ENCODE results near the gene TARS2. TPM values are rescaled to one million over a fixed set of nuclear protein-coding genes. Genes with fewer than 3 reads are reported as not detected.

The TARS2 gene
- total and polyA plus RNA-seq, 10 of the 15 experiments (the other 5 are each of a cell fraction or from before 2014, with no cell fraction given), result 11.0 to 51.8 (median 45.2) TPM

DNA sequence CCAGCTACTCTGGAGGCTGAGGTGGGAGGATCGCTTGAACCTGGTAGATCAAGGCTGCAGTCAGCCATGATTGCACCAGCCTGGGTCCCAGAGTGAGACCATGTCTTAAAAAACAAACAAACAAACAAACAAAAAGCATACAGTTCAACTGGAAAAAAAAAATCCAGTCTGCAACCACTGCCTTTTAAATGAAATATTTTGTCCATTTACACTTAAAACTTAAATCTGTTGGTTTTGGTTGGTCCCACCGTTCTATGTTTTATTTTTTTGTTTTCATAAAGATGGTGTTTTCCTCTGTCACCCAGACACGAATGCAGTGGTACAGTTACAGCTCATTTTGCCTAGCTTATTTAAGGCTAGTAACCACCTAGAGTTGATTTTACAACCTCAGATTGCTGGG lies 38.1 kb downstream of the TARS2 start (continued):
- TF ChIP-seq, protein P1, sequence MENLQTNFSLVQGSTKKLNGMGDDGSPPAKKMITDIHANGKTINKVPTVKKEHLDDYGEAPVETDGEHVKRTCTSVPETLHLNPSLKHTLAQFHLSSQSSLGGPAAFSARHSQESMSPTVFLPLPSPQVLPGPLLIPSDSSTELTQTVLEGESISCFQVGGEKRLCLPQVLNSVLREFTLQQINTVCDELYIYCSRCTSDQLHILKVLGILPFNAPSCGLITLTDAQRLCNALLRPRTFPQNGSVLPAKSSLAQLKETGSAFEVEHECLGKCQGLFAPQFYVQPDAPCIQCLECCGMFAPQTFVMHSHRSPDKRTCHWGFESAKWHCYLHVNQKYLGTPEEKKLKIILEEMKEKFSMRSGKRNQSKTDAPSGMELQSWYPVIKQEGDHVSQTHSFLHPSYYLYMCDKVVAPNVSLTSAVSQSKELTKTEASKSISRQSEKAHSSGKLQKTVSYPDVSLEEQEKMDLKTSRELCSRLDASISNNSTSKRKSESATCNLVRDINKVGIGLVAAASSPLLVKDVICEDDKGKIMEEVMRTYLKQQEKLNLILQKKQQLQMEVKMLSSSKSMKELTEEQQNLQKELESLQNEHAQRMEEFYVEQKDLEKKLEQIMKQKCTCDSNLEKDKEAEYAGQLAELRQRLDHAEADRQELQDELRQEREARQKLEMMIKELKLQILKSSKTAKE (IDR thresholded peaks at IDR 0.05; ENCODE audit: low read depth, poor library complexity, severe bottlenecking), result no peak
- TF ChIP-seq, protein P2, sequence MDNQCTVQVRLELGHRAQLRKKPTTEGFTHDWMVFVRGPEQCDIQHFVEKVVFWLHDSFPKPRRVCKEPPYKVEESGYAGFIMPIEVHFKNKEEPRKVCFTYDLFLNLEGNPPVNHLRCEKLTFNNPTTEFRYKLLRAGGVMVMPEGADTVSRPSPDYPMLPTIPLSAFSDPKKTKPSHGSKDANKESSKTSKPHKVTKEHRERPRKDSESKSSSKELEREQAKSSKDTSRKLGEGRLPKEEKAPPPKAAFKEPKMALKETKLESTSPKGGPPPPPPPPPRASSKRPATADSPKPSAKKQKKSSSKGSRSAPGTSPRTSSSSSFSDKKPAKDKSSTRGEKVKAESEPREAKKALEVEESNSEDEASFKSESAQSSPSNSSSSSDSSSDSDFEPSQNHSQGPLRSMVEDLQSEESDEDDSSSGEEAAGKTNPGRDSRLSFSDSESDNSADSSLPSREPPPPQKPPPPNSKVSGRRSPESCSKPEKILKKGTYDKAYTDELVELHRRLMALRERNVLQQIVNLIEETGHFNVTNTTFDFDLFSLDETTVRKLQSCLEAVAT (IDR thresholded peaks at IDR 0.05), result no peak
- TF ChIP-seq BCL11A (IDR thresholded peaks at IDR 0.05; ENCODE audit: low read depth, low read length) (no peak), NFYA (IDR thresholded peaks at IDR 0.05; ENCODE audit: borderline replicate concordance, low read depth, low read length) (no peak), DPF2 (IDR thresholded peaks at IDR 0.05) (no peak), ZBED1 (IDR thresholded peaks at IDR 0.05; ENCODE audit: borderline replicate concordance) (no peak), SREBF1 (IDR thresholded peaks at IDR 0.05; ENCODE audit: low read length) (no peak)

DNA sequence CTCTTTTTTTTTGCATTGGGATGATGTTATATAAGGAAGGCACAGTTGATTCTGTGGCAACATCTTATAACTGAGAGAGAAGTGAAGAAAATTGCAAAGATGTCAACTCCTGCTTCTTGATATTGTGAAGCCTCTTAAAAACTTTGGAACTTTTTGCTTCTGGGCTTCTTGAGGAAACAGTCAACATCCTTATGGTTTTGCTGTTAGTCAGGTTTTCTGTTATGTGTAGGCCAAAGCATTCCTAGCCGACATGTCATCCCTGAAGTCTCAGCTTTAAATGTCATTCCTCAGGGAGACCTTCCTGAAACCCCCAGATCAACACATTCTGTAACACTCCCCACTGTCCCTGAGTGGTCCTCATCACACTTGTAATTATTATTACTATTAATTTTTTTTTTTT lies 41.0 kb downstream of the TARS2 start:
- DNase-seq (ENCODE audit: low read depth, low spot score), result no peak
- SMC1A ChIA-PET (ENCODE audit: uncharacterized antibody, unreplicated experiment), result interaction anchor here (0.7 kb wide), 1 partner anchor 77 kb away, joined by 5 read pairs; no protein-coding TSS in a partner anchor

More for the DNA sequence above, 41.0 kb downstream of the TARS2 start:
- Histone ChIP-seq H2AFZ (ENCODE audit: control insufficient read depth, low read depth, low read length) (no peak overlapping the region), H3K4me2 (ENCODE audit: control insufficient read depth, insufficient read depth) (no peak overlapping the region), H3K9ac (ENCODE audit: control insufficient read depth, insufficient read depth, low read length) (no peak overlapping the region), H3K4me1 (ENCODE audit: control insufficient read depth, insufficient read depth, low read length) (no peaks in the 10 kb centered on the region; the same call in 1 of the 2 replicates), H3K79me2 (ENCODE audit: control insufficient read depth, insufficient read depth, low read length) (no peaks in the 10 kb centered on the region), H3K27me3 (replicated peaks in 1 of 2; ENCODE audit: control insufficient read depth in 2 of 2, insufficient read depth in 2 of 2, low read length in 1 of 2) (no peaks in the 10 kb centered on the region), H3K9me3 (replicated peaks; ENCODE audit: control insufficient read depth, insufficient read depth, low read length) (no peaks in the 10 kb centered on the region), H3K4me3 (no peak overlapping the region), H3K36me3 (ENCODE audit: control insufficient read depth in 2 of 2, insufficient read depth in 2 of 2, low read length in 1 of 2) (no peaks in the 10 kb centered on the region), H3K27ac (ENCODE audit: control insufficient read depth, insufficient read depth) (no peak overlapping the region), H4K20me1 (ENCODE audit: control insufficient read depth, insufficient read depth) (no peaks in the 10 kb centered on the region)
- FAIRE-seq, result no peak
- 35% methylated on average over 1 of the region's 1 CpG for WGBS (ENCODE audit: insufficient coverage, insufficient replicate concordance, low lambda C conversion rate, missing lambda C conversion rate)
- ATAC-seq, result no peak
- no TSS peak for BruUV-seq (replicated peaks)
- intact Hi-C loops (cut with micrococcal nuclease; ENCODE audit: unreplicated experiment) (no loop called here), in situ Hi-C loops (cut with MboI) (no loop called here)
- TF ChIP-seq POLR2AphosphoS5 (IDR thresholded peaks at IDR 0.05; ENCODE audit: low read length), result no peak
- TF ChIP-seq, protein P3, sequence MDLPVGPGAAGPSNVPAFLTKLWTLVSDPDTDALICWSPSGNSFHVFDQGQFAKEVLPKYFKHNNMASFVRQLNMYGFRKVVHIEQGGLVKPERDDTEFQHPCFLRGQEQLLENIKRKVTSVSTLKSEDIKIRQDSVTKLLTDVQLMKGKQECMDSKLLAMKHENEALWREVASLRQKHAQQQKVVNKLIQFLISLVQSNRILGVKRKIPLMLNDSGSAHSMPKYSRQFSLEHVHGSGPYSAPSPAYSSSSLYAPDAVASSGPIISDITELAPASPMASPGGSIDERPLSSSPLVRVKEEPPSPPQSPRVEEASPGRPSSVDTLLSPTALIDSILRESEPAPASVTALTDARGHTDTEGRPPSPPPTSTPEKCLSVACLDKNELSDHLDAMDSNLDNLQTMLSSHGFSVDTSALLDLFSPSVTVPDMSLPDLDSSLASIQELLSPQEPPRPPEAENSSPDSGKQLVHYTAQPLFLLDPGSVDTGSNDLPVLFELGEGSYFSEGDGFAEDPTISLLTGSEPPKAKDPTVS (IDR thresholded peaks at IDR 0.05; ENCODE audit: low read depth, low read length), result no peak
- TF ChIP-seq, protein P4, sequence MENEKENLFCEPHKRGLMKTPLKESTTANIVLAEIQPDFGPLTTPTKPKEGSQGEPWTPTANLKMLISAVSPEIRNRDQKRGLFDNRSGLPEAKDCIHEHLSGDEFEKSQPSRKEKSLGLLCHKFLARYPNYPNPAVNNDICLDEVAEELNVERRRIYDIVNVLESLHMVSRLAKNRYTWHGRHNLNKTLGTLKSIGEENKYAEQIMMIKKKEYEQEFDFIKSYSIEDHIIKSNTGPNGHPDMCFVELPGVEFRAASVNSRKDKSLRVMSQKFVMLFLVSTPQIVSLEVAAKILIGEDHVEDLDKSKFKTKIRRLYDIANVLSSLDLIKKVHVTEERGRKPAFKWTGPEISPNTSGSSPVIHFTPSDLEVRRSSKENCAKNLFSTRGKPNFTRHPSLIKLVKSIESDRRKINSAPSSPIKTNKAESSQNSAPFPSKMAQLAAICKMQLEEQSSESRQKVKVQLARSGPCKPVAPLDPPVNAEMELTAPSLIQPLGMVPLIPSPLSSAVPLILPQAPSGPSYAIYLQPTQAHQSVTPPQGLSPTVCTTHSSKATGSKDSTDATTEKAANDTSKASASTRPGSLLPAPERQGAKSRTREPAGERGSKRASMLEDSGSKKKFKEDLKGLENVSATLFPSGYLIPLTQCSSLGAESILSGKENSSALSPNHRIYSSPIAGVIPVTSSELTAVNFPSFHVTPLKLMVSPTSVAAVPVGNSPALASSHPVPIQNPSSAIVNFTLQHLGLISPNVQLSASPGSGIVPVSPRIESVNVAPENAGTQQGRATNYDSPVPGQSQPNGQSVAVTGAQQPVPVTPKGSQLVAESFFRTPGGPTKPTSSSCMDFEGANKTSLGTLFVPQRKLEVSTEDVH (IDR thresholded peaks at IDR 0.05; ENCODE audit: low read depth, partially characterized antibody), result no peak
- no peak for TF ChIP-seq MTA2 (IDR thresholded peaks at IDR 0.05; ENCODE audit: low read depth)
- TF ChIP-seq MEF2A (IDR thresholded peaks at IDR 0.05; ENCODE audit: insufficient read depth, low read depth, low read length), result no peak
- no peak for TF ChIP-seq PML (IDR thresholded peaks at IDR 0.05; ENCODE audit: low read length)
- no peak for TF ChIP-seq CHD4 (IDR thresholded peaks at IDR 0.05)
- ChIA-PET RAD21 (ENCODE audit: unreplicated experiment) (no interaction called here), CTCF (interaction anchor here (0.9 kb wide), 1 partner anchor 520 kb away, joined by 3 read pairs; no protein-coding TSS in a partner anchor), POLR2A (interaction anchor here (0.6 to 1.0 kb wide), 2 partner anchors 9 to 302 kb away, joined by 3 to 4 read pairs; no protein-coding TSS in a partner anchor)

All from GM12878 (cell line).